Loucy (cell line): Measurements from ENCODE around the gene MUC5B.

Source experiments
- EZH2phosphoT487 ChIP-seq: fragments of 200-600 bp; IDR thresholded peaks from 2 replicates; pipeline ENCODE4 v1.6.1; 2018; ENCODE audit warnings: antibody characterized with exemption, mild to moderate bottlenecking, moderate library complexity, borderline replicate concordance
- TF ChIP-seq, protein P1 (sequence below): fragments of 200-600 bp; sonication (generic); conservative IDR thresholded peaks from 2 replicates; pipeline ENCODE4 v1.5.1; 2014; ENCODE audit warnings: mild to moderate bottlenecking, antibody characterized with exemption, low read length

DNA sequence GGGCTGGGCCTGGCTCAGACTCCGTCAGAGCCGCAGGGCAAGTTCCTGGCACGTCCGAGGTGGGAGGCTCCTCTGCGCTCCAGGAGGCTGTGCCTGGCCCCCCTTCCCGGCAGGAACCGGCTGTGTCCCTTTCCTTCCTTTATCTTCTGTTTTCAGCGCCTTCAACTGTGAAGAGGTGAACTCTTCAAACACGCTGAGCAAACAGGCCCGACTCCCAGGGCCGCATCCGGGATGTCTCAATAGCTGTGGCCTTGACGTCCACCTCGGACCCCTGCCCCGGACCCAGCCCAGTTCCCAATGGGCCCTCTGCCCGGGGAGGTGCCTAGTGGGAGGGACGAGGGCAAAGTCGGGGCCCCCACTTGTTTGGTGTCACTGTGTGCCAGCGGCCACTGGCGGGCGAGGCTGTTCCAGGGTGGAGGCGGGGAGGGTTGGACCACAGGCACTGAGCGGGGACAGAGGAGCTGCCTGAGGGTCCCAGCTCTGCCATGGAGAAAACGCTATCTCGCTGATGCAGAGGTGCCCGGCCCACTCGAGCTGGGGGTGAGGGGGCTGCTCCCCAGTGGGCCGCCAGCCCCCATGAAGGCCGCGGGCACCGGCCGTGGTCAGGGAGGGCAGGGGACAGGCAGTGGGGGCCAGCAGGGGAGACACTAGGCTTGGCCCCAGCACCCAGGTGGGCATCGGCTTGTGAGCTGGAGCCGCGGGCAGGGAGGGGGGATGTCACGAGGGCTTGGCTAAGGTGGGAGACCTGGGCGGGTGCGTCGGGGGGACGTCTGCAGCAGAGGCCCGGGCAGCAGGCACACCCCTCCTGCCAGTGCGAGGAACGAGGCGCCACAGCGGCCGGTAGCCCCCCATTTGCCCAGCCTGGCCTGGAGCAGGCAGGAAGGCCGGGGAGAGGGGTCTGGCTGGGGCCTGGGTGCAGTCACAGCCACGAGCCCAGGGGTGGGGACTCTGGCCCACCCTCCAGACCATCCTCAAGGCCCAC lies 2.7 kb upstream of the MUC5B start:
- TF ChIP-seq, protein P1, sequence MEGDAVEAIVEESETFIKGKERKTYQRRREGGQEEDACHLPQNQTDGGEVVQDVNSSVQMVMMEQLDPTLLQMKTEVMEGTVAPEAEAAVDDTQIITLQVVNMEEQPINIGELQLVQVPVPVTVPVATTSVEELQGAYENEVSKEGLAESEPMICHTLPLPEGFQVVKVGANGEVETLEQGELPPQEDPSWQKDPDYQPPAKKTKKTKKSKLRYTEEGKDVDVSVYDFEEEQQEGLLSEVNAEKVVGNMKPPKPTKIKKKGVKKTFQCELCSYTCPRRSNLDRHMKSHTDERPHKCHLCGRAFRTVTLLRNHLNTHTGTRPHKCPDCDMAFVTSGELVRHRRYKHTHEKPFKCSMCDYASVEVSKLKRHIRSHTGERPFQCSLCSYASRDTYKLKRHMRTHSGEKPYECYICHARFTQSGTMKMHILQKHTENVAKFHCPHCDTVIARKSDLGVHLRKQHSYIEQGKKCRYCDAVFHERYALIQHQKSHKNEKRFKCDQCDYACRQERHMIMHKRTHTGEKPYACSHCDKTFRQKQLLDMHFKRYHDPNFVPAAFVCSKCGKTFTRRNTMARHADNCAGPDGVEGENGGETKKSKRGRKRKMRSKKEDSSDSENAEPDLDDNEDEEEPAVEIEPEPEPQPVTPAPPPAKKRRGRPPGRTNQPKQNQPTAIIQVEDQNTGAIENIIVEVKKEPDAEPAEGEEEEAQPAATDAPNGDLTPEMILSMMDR = no peak
- TF ChIP-seq EZH2phosphoT487 = no peak
